Astrocyte of the cerebellum (primary cell): ENCODE results near the gene LRRC47.
A peak's percentile ranks its signal among the peaks of the same experiment; 100 is the strongest.

Experiments
- DNase-seq: peaks from one replicate; pipeline ENCODE4 v3.0.0-alpha.2; 2011; ENCODE audit warnings: low read depth
- H3K4me3 ChIP-seq: 2 replicates; pipeline ENCODE4 v1.5.1; 2011; ENCODE audit warnings: mild to moderate bottlenecking, low read depth, low read length, moderate library complexity
- in situ Hi-C: cut with HindIII; loops from 2 replicates; pipeline ENCODE4 v1.10.0; 2017; ENCODE audit warnings: low sequenced_read_pairs
- TF ChIP-seq, protein P1 (sequence below): IDR thresholded peaks from 2 replicates; pipeline ENCODE4 v1.5.1; 2012; ENCODE audit warnings: low read length, low read depth, moderate library complexity, mild to moderate bottlenecking; ENCODE audit errors: missing control alignments

Gene LRRC47

DNA sequence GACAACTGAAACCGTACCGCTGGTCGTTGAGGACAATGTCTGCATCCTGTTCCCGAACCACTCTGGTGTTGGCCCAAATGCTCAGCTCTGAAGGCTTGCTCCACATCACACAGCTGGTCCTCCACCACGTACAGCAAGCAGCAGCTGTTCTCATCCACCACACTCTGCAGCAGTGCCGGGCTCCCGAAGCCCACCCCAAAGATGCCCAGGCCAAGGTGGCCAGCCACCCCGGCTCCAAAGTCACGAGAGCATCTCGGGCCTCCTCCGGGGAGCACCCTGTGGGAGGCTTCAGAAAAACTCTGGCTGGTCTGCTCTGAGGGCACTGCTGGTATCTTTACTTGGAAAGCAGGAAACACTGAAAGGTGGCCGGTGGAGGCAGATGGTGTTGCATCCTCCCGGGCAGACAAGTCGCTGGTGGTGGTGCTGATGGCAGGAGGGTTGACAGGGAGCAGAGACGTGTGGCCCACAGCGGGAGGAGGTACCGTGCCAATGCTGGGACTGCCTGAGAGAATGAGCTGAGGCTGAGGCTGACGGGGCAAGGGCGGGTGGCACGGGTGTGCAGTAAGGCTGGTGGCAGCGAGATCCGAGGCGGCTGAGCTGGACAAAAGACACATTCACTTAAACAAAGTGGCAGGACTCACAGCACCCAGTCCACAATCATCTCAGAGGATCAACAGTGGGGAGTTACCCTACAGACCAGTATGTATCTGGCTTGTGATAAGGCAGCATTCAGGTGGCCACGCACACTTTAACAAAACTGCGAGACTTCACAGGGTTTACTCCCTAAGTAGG, 50.5 kb downstream of the LRRC47 start:
- DNase-seq, result no peak
- in situ Hi-C loops, result no loop called here
- TF ChIP-seq, protein P1, sequence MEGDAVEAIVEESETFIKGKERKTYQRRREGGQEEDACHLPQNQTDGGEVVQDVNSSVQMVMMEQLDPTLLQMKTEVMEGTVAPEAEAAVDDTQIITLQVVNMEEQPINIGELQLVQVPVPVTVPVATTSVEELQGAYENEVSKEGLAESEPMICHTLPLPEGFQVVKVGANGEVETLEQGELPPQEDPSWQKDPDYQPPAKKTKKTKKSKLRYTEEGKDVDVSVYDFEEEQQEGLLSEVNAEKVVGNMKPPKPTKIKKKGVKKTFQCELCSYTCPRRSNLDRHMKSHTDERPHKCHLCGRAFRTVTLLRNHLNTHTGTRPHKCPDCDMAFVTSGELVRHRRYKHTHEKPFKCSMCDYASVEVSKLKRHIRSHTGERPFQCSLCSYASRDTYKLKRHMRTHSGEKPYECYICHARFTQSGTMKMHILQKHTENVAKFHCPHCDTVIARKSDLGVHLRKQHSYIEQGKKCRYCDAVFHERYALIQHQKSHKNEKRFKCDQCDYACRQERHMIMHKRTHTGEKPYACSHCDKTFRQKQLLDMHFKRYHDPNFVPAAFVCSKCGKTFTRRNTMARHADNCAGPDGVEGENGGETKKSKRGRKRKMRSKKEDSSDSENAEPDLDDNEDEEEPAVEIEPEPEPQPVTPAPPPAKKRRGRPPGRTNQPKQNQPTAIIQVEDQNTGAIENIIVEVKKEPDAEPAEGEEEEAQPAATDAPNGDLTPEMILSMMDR, result no peak
- H3K4me3 ChIP-seq, result peak overlapping the region; percentile 69

GRCh38 chr1:3745071-3745470, 51.2 kb downstream of the LRRC47 start:
- in situ Hi-C loops, result no loop called here
- TF ChIP-seq, protein P1, result no peak
- no peak for DNase-seq

DNA sequence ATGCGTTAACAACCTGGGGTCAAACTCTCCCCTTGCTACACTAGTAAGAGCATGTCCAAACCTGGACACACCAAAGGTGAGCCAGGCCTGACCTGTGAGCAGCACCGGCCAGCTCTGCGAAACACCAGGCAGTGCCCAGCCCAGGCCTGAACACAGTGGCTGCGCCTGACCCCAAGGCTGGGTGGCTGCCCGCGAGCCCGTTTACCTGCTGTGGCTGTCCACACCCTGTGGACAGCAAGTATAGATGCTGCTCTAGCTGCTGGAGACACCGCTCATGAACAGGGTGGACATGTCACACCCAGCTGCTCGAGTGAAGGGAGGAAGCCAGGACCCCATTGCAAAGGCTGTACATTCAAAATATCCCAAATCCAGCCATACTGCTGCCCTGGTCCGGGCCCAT, 51.7 kb downstream of the LRRC47 start:
- no peak overlapping the region for H3K4me3 ChIP-seq
- no peak for DNase-seq
- TF ChIP-seq, protein P1, result no peak
- in situ Hi-C loops, result no loop called here

More at GRCh38 chr1:3745071-3745470, 51.2 kb downstream of the LRRC47 start:
- no peak overlapping the region for H3K4me3 ChIP-seq

DNA sequence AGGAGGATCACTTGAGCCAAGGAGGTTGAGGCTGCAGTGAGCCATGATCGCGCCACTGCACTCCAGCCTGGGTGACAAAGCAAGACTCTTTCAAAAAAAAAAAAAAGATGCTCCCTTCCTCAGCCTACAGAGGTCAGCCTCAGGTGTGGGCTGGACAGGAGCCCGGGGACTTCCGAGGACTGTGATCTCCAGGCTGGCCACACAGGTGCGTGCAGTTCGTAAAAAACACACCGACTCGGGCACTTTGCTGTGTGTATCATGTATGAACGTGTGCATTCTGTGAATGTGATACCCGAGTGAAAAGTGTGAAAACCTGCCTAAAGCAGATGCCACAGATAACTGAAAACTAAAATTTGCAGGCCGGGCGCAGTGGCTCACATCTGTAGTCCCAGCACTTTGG, 52.5 kb downstream of the LRRC47 start:
- H3K4me3 ChIP-seq, result no peak overlapping the region
- TF ChIP-seq, protein P1, result no peak
- in situ Hi-C loops, result no loop called here
- no peak for DNase-seq

GRCh38 chr1:3743421-3743820, 52.9 kb downstream of the LRRC47 start:
- in situ Hi-C loops, result no loop called here
- TF ChIP-seq, protein P1, result no peak
- H3K4me3 ChIP-seq, result no peak overlapping the region
- DNase-seq, result no peak

DNA sequence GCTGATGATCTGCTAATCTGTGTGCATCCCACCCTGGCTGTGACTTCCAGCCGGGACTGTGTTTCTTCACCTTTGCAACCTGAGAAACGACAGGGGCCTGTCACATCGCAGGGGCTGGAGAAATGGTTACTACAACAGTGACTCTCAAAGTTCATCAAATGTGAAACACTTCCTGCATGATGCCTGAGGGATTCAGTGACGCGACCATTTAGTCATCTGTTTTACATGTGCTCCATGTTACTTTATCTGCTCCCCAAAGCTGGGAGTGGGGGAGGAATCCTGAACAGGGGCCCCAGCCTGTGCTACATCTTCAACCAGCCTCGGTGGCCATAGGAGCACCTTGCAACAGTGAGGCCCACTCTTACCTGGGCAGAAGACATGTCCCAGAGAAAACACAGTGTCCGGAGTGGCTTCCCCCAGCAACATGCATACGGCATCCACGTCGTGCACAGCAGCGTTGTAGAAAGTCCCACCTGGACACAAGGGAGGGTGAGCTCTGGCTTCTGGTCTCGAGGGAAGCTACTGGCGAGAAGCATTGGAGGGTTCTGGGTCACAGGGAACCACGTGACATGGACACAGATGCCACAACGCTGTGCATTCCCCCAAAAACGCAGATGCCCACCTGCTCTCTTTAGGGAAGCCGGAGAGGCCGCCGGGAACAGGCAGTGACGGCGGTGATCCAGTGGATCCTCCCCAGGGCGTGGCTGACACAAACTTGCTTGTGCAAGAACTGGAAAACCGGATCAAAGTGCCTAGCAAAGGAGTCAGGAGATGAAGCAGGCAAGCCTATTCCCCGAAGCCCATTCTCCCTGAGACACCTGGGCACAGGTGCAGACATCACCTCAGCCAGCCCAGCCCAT, 53.6 kb downstream of the LRRC47 start:
- in situ Hi-C loops, result no loop called here
- no peak overlapping the region for H3K4me3 ChIP-seq
- DNase-seq, result no peak
- TF ChIP-seq, protein P1, result no peak
